Adipocyte (in vitro differentiated cells): Measurements from ENCODE around the gene GLB1L3.

Experiments used
- DNase-seq: peaks from one replicate; pipeline ENCODE4 v3.0.0-alpha.2; 2015; ENCODE audit warnings: low read depth
- H3K27me3 ChIP-seq: replicated peaks from 2 replicates; pipeline ENCODE4 v1.7.0; 2013; ENCODE audit warnings: mild to moderate bottlenecking, low read length, moderate library complexity; ENCODE audit not compliant: control insufficient read depth, insufficient read depth
- H3K36me3 ChIP-seq: 2 replicates; pipeline ENCODE4 v1.7.0; 2013; ENCODE audit warnings: low read length, mild to moderate bottlenecking, moderate library complexity; ENCODE audit not compliant: control insufficient read depth, insufficient read depth, severe bottlenecking
- H3K4me1 ChIP-seq: 2 replicates; pipeline ENCODE4 v1.7.0; 2013; ENCODE audit warnings: mild to moderate bottlenecking, low read length, moderate library complexity; ENCODE audit not compliant: control insufficient read depth, insufficient read depth
- H3K4me3 ChIP-seq: 2 replicates; pipeline ENCODE4 v1.7.0; 2013; ENCODE audit warnings: mild to moderate bottlenecking, low read length, moderate library complexity
- H3K9ac ChIP-seq: 2 replicates; pipeline ENCODE4 v1.7.0; 2013; ENCODE audit warnings: mild to moderate bottlenecking, low read length, moderate library complexity
- H3K9me3 ChIP-seq: 2 replicates; pipeline ENCODE4 v1.7.0; 2013; ENCODE audit warnings: mild to moderate bottlenecking, low read length, moderate library complexity; ENCODE audit not compliant: control insufficient read depth

GLB1L3 gene

GRCh38 chr11:134266440-134266839 lies 9.7 kb upstream of the GLB1L3 start:
- Histone ChIP-seq H3K4me3 (peak overlapping the region; percentile 11), H3K9ac (no peak overlapping the region), H3K9me3 (no peaks in the 10 kb centered on the region), H3K27me3 (peaks cover 24% of the 10 kb centered on the region), H3K36me3 (peaks cover 31% of the 10 kb centered on the region), H3K4me1 (peaks cover 13% of the 10 kb centered on the region)
- no peak for DNase-seq

DNA sequence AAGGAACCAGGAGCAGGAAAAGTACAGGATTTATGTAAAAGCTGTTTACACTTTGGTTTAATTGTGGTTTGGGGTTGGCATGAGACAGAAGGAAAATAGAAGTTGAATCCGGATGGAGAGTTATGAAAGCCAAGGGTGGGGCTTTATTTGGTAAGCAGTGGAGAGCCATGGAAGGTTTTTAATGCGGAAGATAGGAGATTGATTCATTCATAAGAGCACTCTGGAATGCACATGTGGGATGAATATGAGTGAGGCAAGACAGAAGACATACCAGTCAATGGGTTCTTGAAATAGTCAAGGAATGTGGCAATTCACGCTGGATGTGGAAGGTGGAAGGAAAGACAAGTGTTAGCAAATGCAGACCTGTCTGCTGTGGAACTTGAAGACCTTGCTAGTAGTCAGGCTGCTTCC lies 9.3 kb upstream of the GLB1L3 start:
- no peaks in the 10 kb centered on the region for H3K9me3 ChIP-seq

DNA sequence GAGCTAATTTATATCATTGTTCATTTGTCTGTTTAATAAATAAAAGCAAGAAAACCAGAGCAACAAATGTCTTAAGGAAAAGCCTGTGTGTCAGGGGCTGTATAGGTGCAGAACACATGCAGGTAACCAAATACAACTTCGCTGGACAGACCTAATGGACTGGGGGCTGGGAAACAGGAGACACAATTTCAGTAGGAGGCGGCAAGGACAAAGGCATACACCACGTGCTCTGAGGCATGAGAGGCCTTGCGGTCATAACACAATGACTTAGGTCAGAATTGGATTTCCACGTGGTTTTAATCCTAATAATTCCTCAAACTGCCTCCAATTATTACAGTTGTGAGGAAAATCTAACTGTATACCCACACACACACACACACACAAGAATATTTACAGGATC lies 8.7 kb upstream of the GLB1L3 start:
- no peak overlapping the region for H3K9ac ChIP-seq
- peaks cover 21% of the 10 kb centered on the region for H3K36me3 ChIP-seq
- no peak for DNase-seq
- H3K4me3 ChIP-seq = no peak overlapping the region
- H3K27me3 ChIP-seq = peaks cover 34% of the 10 kb centered on the region
- H3K9me3 ChIP-seq = no peaks in the 10 kb centered on the region
- H3K4me1 ChIP-seq = peaks cover 13% of the 10 kb centered on the region

More for the DNA sequence above, 9.3 kb upstream of the GLB1L3 start:
- Histone ChIP-seq H3K4me3 (peak overlapping the region; percentile 11), H3K9ac (no peak overlapping the region), H3K36me3 (peaks cover 27% of the 10 kb centered on the region), H3K27me3 (peaks cover 28% of the 10 kb centered on the region), H3K4me1 (peaks cover 13% of the 10 kb centered on the region)
- DNase-seq = peak; percentile 82

GRCh38 chr11:134267966-134268365 lies 8.2 kb upstream of the GLB1L3 start:
- Histone ChIP-seq H3K9me3 (no peaks in the 10 kb centered on the region), H3K9ac (no peak overlapping the region), H3K27me3 (peaks cover 39% of the 10 kb centered on the region), H3K36me3 (peaks cover 16% of the 10 kb centered on the region), H3K4me1 (peaks cover 13% of the 10 kb centered on the region), H3K4me3 (no peak overlapping the region)
- DNase-seq = no peak

DNA sequence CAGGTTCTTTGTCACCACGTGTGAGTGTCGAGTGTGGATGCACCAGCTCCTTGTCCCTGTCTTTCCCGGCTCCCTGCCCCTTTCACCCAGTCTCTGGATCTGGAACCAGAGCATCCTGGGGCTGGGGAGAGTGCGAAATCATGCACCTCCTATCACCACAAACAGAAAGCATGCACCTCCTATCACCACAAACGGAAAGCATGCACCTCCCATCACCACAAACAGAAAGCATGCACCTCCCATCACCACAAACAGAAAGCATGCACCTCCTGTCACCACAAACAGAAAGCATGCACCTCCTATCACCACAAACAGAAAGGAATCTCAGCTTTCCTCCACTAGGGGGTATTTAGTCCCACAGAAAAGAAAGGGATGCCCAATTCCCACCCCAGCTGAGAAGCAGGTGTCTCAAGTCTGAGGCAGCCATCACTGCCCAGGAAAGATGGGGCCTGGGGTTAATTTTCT lies 5.9 kb upstream of the GLB1L3 start:
- no peak for DNase-seq

DNA sequence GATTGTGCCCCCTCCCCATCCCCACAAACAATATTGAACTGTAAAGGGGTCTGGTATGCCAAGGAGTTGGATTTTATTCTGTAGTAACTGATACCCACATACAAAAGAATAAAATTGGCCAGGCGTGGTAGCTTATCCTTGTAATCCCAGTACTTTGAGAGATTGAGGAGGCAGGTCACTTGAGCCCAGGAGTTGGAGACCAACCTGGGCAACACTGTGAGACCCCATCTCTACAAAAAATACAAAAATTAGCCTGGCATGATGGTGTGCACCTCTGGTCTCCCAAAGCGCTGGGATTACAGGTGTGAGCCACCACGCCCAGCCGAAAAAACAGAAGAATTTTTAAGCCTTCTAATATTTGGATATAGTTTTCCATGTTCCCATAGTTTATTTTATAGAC lies 4.2 kb upstream of the GLB1L3 start:
- DNase-seq = no peak
- peaks cover 74% of the 10 kb centered on the region for H3K27me3 ChIP-seq
- H3K36me3 ChIP-seq = no peaks in the 10 kb centered on the region
- H3K9ac ChIP-seq = no peak overlapping the region
- H3K9me3 ChIP-seq = no peaks in the 10 kb centered on the region
- no peak overlapping the region for H3K4me3 ChIP-seq
- H3K4me1 ChIP-seq = peaks cover 5% of the 10 kb centered on the region

More for the DNA sequence above, 5.9 kb upstream of the GLB1L3 start:
- Histone ChIP-seq H3K9me3 (no peaks in the 10 kb centered on the region), H3K27me3 (peaks cover 62% of the 10 kb centered on the region), H3K9ac (no peak overlapping the region), H3K4me1 (peaks cover 13% of the 10 kb centered on the region), H3K4me3 (no peak overlapping the region), H3K36me3 (peaks cover 1% of the 10 kb centered on the region)

DNA sequence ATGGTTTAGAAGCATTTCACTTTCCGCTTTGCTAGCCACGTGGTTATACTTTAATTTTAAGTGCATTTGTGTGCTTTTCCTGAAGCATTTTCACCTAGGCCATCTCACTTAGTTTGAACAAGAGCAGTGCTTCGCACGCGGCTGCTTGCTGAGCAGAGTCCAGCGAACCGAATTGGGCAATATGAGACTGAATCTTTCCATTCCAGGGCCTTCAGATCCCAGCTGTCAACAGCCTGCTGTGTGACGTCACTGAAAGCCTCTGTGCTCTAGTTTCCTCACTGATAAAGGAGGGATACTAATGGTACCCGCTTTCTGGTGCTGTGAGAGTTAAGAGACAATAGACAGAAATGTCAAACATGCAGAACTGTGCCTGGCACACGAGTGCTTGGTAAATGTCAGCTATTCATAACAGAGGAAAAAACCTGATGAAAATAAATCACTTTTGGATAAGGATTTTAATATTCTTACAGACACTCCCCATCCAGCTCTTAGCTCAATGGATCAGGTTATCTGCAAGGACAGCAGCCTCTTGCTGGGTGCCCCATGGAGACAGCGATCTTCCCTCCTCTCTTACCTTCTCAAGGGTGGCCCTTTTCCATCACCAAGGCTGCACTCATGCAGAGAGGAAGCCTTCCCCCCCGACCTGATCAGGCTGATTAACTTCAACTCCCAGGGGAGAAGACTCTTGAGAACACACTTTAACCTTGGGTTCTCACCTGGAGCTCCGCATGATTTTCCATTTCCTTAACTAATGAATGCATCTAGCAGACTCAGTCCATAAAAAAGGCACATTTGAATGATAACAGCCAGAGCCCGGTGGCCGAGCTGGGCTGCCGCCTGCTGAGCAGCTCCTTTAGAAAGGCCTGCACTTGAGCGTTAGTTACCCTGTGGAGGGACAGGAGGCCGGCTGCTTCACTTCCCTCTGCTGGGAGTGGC lies 3.5 kb upstream of the GLB1L3 start:
- DNase-seq = peak; percentile 55
- Histone ChIP-seq H3K4me1 (no peaks in the 10 kb centered on the region), H3K36me3 (no peaks in the 10 kb centered on the region), H3K9ac (no peak overlapping the region), H3K4me3 (no peak overlapping the region), H3K9me3 (no peaks in the 10 kb centered on the region), H3K27me3 (peaks cover 80% of the 10 kb centered on the region)

- Histone ChIP-seq H3K4me3 (no peak overlapping the region), H3K36me3 (no peaks in the 10 kb centered on the region), H3K27me3 (peaks cover 83% of the 10 kb centered on the region), H3K9me3 (peaks cover 1% of the 10 kb centered on the region), H3K9ac (no peak overlapping the region), H3K4me1 (no peaks in the 10 kb centered on the region)
- DNase-seq = no peak
Observed at GRCh38 chr11:134273317-134273712, 2.9 kb upstream of the GLB1L3 start.

DNA sequence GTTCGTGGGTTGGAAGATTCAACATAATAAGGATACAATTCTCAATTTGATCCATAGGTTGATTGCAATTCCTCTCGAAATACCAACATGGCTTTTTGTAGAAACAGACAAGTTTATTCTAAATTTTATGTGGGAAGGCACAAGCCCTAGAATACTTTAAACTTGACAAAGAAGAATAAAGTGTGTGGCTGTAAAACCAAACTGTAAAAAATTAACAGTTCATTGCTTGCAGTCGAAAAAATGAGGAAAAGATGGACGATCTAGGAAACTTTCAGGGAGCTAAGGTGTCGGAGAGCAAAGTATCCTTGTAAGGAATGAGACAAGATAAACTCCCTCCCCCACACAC lies 1.0 kb upstream of the GLB1L3 start:
- H3K27me3 ChIP-seq = peaks cover 78% of the 10 kb centered on the region
- H3K4me3 ChIP-seq = no peak overlapping the region
- no peaks in the 10 kb centered on the region for H3K4me1 ChIP-seq
- H3K36me3 ChIP-seq = no peaks in the 10 kb centered on the region
- DNase-seq = no peak
- peaks cover 5% of the 10 kb centered on the region for H3K9me3 ChIP-seq
- H3K9ac ChIP-seq = no peak overlapping the region

DNA sequence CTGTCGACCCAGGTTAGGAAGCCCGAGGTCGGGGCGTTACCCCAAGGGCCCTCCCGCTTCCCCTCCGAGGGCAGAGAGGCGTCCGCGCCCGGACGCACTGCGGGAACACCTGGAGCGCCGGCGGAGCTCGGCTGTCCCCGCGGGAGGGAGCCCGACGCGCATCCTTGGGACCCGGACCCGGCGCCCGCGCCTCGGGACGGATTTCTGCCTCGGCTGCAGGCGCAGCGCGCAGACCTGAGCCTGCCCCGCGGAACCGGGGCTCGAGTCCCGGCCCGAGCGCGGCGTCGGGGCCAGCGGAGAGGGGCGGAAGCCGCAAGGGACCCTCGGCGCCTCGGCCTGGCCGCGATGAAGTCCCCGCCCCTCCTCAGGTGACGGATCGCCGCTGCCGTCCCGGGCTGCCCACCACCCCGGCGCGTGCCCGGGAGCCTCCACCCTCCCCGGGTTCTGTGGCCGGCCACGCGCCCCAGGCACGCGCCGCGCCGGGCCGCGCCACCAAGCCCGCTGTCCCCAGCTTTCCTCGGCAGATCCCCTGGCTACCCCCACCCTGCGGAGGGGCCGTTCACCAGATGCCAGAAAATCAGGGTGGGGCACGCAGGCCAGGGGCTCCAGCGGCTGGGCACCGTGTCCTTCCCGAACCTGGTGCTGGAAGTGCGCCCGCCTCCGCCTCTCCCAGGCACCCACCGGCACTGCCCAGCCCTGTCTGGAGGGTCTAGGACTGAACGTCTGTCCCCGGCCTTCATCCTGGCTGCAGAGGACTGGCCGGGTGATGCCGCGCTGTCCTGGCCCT lies 410 bp downstream of the GLB1L3 start:
- H3K36me3 ChIP-seq = no peaks in the 10 kb centered on the region
- H3K9ac ChIP-seq = no peak overlapping the region
- H3K4me1 ChIP-seq = no peaks in the 10 kb centered on the region
- peak overlapping the region; percentile 42 for H3K4me3 ChIP-seq
- H3K27me3 ChIP-seq = peaks cover 71% of the 10 kb centered on the region
- H3K9me3 ChIP-seq = peaks cover 5% of the 10 kb centered on the region
- DNase-seq = no peak
